ENCODE results near the gene LRRFIP1. TPM values are rescaled to one million over a fixed set of nuclear protein-coding genes. Genes with fewer than 3 reads are reported as not detected.

The LRRFIP1 gene
- total and polyA plus RNA-seq, 8 donors = 104 to 160 (median 122) TPM

GRCh38 chr2:237581751-237582746 lies 45.3 kb upstream of the LRRFIP1 start:
- H3K4me1 ChIP-seq = peaks cover 0 to 11% of the 10 kb centered on the region in 2 donors

GRCh38 chr2:237583385-237584295 lies 43.7 kb upstream of the LRRFIP1 start:
- TF ChIP-seq CTCF (IDR thresholded peaks at IDR 0.05) = no peak
- Histone ChIP-seq H3K27me3 (no peaks in the 10 kb centered on the region), H3K9me3 (no peaks in the 10 kb centered on the region), H3K27ac (no peak overlapping the region), H3K4me1 (peaks cover 0 to 11% of the 10 kb centered on the region in 2 donors), H3K4me3 (no peak overlapping the region), H3K36me3 (no peaks in the 10 kb centered on the region)
- intact Hi-C loops (cut with DNase I) = loop anchor here in 1 of 2 donors (10.0 kb wide), 1 partner anchor 161 kb away; no protein-coding TSS in a partner anchor
- DNase-seq (no peak), ATAC-seq (no peak)

More at GRCh38 chr2:237581751-237582746, 45.3 kb upstream of the LRRFIP1 start:
- Histone ChIP-seq H3K27ac (peak overlapping the region; percentile 20 to 33), H3K36me3 (no peaks in the 10 kb centered on the region), H3K27me3 (no peaks in the 10 kb centered on the region), H3K4me3 (no peak overlapping the region), H3K9me3 (no peaks in the 10 kb centered on the region)
- intact Hi-C loops (cut with DNase I) = loop anchor here in 1 of 2 donors (10.0 kb wide), 1 partner anchor 163 kb away; no protein-coding TSS in a partner anchor
- ATAC-seq = peak; percentile 87
- DNase-seq = peak; percentile 58 to 79 (median 72)
- TF ChIP-seq CTCF (IDR thresholded peaks at IDR 0.05) = peak; percentile 23 to 26

GRCh38 chr2:237585590-237586221 lies 41.7 kb upstream of the LRRFIP1 start:
- intact Hi-C loops (cut with DNase I) = loop anchor here in 1 of 2 donors (10.0 kb wide), 1 partner anchor 159 kb away; no protein-coding TSS in a partner anchor
- H3K4me1 ChIP-seq = peaks cover 0 to 12% of the 10 kb centered on the region in 2 donors
- no peak for DNase-seq
- no peak overlapping the region for H3K27ac ChIP-seq
- H3K9me3 ChIP-seq = no peaks in the 10 kb centered on the region
- TF ChIP-seq CTCF (IDR thresholded peaks at IDR 0.05) = no peak
- no peaks in the 10 kb centered on the region for H3K36me3 ChIP-seq
- no peak for ATAC-seq
- H3K27me3 ChIP-seq = no peaks in the 10 kb centered on the region
- no peak overlapping the region for H3K4me3 ChIP-seq

- TF ChIP-seq CTCF (IDR thresholded peaks at IDR 0.05) = no peak
- H3K4me1 ChIP-seq = peaks cover 0 to 13% of the 10 kb centered on the region in 2 donors
- no peaks in the 10 kb centered on the region for H3K36me3 ChIP-seq
- intact Hi-C loops (cut with DNase I) = loop anchor here in 1 of 2 donors (10.0 kb wide), 1 partner anchor 157 kb away; no protein-coding TSS in a partner anchor
- DNase-seq = no peak
- no peak overlapping the region for H3K27ac ChIP-seq
- no peaks in the 10 kb centered on the region for H3K9me3 ChIP-seq
- peak overlapping the region in 1 of 2 donors; percentile 23 for H3K4me3 ChIP-seq
- ATAC-seq = no peak
- no peaks in the 10 kb centered on the region for H3K27me3 ChIP-seq
Measured at GRCh38 chr2:237588044-237588696, 39.2 kb upstream of the LRRFIP1 start.
